ENCODE data around the gene AP5B1. TPM values are rescaled to one million over a fixed set of nuclear protein-coding genes. Genes with fewer than 3 reads are reported as not detected.

Gene AP5B1
- polyA plus RNA-seq (2011; rRNA removed) = 4.6 and 7.5 TPM in 2 replicates
- 5.9 and 6.5 TPM in 2 replicates for polyA minus RNA-seq (2011; rRNA and poly(A)+ RNA removed)

GRCh38 chr11:65780770-65781151 is at the start of gene AP5B1:
AP5B1 (minus strand) TSS chr11:65780976; CDS start chr11:65780591, 385 bp downstream.
- ChIA-PET CTCF (interaction anchor here (0.7 to 6.1 kb wide), 23 partner anchors 10 to 209 kb away, joined by 3 to 57 read pairs (median 7); partner anchors contain the start of genes CCDC85B, KAT5, MUS81 and RNASEH2C), POLR2A (no interaction called here)
- Histone ChIP-seq H3K36me3 (ENCODE audit: control insufficient read depth, insufficient read depth, low read length) (peaks cover 17% of the 10 kb centered on the region), H3K27me3 (ENCODE audit: control insufficient read depth, insufficient read depth, low read length) (peaks cover 7% of the 10 kb centered on the region), H3K4me3 (ENCODE audit: low read depth, low read length) (peak within 1 kb of the TSS; percentile 98)
- TF ChIP-seq CTCF (IDR thresholded peaks at IDR 0.05; ENCODE audit: insufficient read depth, low read depth, low read length) = no peak
- DNase-seq (ENCODE audit: low read depth) = no peak

- Histone ChIP-seq H3K4me3 (ENCODE audit: low read depth, low read length) (no peak overlapping the region), H3K36me3 (ENCODE audit: control insufficient read depth, insufficient read depth, low read length) (no peaks in the 10 kb centered on the region), H3K27me3 (ENCODE audit: control insufficient read depth, insufficient read depth, low read length) (peaks cover 18% of the 10 kb centered on the region)
- POLR2A ChIA-PET = no interaction called here
- no peak for DNase-seq (ENCODE audit: low read depth)
- CTCF ChIA-PET = interaction anchor here (0.5 to 4.2 kb wide), 3 partner anchors 10 to 83 kb away, joined by 4 to 21 read pairs (median 4); no protein-coding TSS in a partner anchor
- no peak for TF ChIP-seq CTCF (IDR thresholded peaks at IDR 0.05; ENCODE audit: insufficient read depth, low read depth, low read length)
Measured at GRCh38 chr11:65829459-65829858, 48.7 kb upstream of the AP5B1 start.

- H3K36me3 ChIP-seq (ENCODE audit: control insufficient read depth, insufficient read depth, low read length) = no peaks in the 10 kb centered on the region
- ChIA-PET CTCF (interaction anchor here (0.5 to 4.2 kb wide), 8 partner anchors 8 to 161 kb away, joined by 3 to 21 read pairs (median 4); partner anchors contain the start of gene MUS81), POLR2A (no interaction called here)
- DNase-seq (ENCODE audit: low read depth) = no peak
- no peak overlapping the region for H3K4me3 ChIP-seq (ENCODE audit: low read depth, low read length)
- H3K27me3 ChIP-seq (ENCODE audit: control insufficient read depth, insufficient read depth, low read length) = peaks cover 11% of the 10 kb centered on the region
- TF ChIP-seq CTCF (IDR thresholded peaks at IDR 0.05; ENCODE audit: insufficient read depth, low read depth, low read length) = no peak
Measured at GRCh38 chr11:65826984-65827735, 46.4 kb upstream of the AP5B1 start.

- Histone ChIP-seq H3K27me3 (ENCODE audit: control insufficient read depth, insufficient read depth, low read length) (no peaks in the 10 kb centered on the region), H3K36me3 (ENCODE audit: control insufficient read depth, insufficient read depth, low read length) (no peaks in the 10 kb centered on the region), H3K4me3 (ENCODE audit: low read depth, low read length) (no peak overlapping the region)
- ChIA-PET CTCF (interaction anchor here (0.6 to 1.5 kb wide), 5 partner anchors 9 to 117 kb away, joined by 3 to 11 read pairs (median 3); partner anchors contain the start of gene KAT5), POLR2A (no interaction called here)
- DNase-seq (ENCODE audit: low read depth) = no peak
- no peak for TF ChIP-seq CTCF (IDR thresholded peaks at IDR 0.05; ENCODE audit: insufficient read depth, low read depth, low read length)
Measured at GRCh38 chr11:65822776-65823528, 42.2 kb upstream of the AP5B1 start.

- no peak for TF ChIP-seq CTCF (IDR thresholded peaks at IDR 0.05; ENCODE audit: insufficient read depth, low read depth, low read length)
- ChIA-PET POLR2A (no interaction called here), CTCF (interaction anchor here (1.6 to 1.8 kb wide), 2 partner anchors 109 to 115 kb away, joined by 4 to 6 read pairs; partner anchors contain the start of gene KAT5)
- no peak for DNase-seq (ENCODE audit: low read depth)
- H3K4me3 ChIP-seq (ENCODE audit: low read depth, low read length) = no peak overlapping the region
- H3K27me3 ChIP-seq (ENCODE audit: control insufficient read depth, insufficient read depth, low read length) = no peaks in the 10 kb centered on the region
- no peaks in the 10 kb centered on the region for H3K36me3 ChIP-seq (ENCODE audit: control insufficient read depth, insufficient read depth, low read length)
Measured at GRCh38 chr11:65821107-65821506, 40.3 kb upstream of the AP5B1 start.

All from BJ (cell line).